Measurements from ENCODE around the gene SPIRE1. TPM values are rescaled to one million over a fixed set of nuclear protein-coding genes. Genes with fewer than 3 reads are reported as not detected.

Gene SPIRE1
- total RNA-seq (10 to 100 TPM; 46.9 to 61.3 TPM), polyA plus RNA-seq (ENCODE audit: insufficient read length in 2 of 2) (10 to 100 TPM; 51.3 to 64.2 TPM)
- long read RNA-seq, donor 1, full-length matches to known transcripts = 9 of 9 reads
- long read RNA-seq, donor 1, partial matches to known transcripts = 0 of 9 reads
- long read RNA-seq, donor 1, other reads (novel, unspliced or antisense) = 0 of 9 reads
- long read RNA-seq, donor 2, full-length matches to known transcripts = 3 of 3 reads
- long read RNA-seq, donor 2, partial matches to known transcripts = 0 of 3 reads
- long read RNA-seq, donor 2, other reads (novel, unspliced or antisense) = 0 of 3 reads
- long read RNA-seq, donor 3, partial matches to known transcripts = 32 of 52 reads
- long read RNA-seq, donor 3, other reads (novel, unspliced or antisense) = 20 of 52 reads
- long read RNA-seq, donor 4 = 0 reads

DNA sequence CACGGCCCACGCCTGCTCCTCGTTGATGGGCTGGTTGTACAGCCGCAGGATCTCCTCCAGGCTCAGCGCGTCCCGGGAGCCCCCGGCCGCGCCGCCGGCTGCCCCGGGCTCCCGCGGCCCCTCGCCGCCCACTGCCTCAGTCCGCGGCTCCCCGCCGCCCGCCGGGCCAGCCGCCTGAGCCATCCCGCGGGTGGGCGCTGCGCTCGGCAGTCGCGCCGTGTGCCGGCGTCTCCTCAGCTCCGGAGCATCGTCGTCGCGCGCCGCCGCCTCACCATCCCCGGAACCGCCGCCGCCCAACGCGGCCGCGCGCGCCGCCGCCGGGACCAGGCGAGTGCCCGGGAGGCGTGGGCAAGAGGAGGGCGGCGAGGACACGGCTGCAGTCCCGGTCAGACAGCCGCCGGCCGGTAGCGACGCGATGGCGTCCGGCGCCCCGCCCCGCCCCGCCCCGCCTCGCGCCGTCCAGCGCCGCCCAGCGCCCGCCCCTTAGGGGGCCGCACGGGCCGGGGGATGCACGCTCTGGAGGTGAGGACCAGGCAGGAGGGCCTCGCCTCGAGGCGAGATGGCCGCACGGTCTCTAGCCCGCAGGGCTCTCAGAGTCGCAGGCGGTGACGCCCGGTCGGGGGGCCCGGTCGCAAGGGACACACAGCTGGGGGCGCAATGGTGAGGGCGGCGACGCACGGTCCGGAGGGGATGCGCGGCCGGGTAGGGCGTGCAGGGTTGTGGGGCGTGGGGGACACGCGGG is at the start of gene SPIRE1:
Gene SPIRE1, minus strand, starts transcription at position 424 of the 742 bp plus-strand sequence. Its CDS starts 241 bp downstream, at position 183.
- Histone ChIP-seq H3K4me1 (ENCODE audit: control insufficient read depth, insufficient read depth, low read length) (peaks cover 17% of the 10 kb centered on the region), H3K36me3 (ENCODE audit: control insufficient read depth, insufficient read depth, low read length) (peaks cover 4% of the 10 kb centered on the region), H3K9me3 (ENCODE audit: control insufficient read depth, insufficient read depth, low read length) (no peaks in the 10 kb centered on the region), H3K4me3 (ENCODE audit: low read depth, low read length) (peak within 1 kb of the TSS; percentile 58), H3K27me3 (ENCODE audit: control insufficient read depth, insufficient read depth, low read length) (no peaks in the 10 kb centered on the region), H3K27ac (ENCODE audit: low read depth, low read length) (peak within 1 kb of the TSS; percentile 65)
- under 1% methylated on average over 112 of the region's 112 CpGs for WGBS (ENCODE audit: insufficient coverage)
- DNase-seq (ENCODE audit: low read depth in 4 of 6, low spot score in 6 of 6) = peak in 4 of 6 donors; percentile 53 to 88 (median 75)

GRCh38 chr18:12703664-12704063 is 45.8 kb upstream of the SPIRE1 start:
- 0% methylated on average over 2 of the region's 2 CpGs for WGBS (ENCODE audit: insufficient coverage)
- peak in 3 of 6 donors; percentile 5 to 41 (median 19) for DNase-seq (ENCODE audit: low read depth in 4 of 6, low spot score in 6 of 6)

GRCh38 chr18:12703096-12703567 is 45.2 kb upstream of the SPIRE1 start:
- no peaks in the 10 kb centered on the region for H3K27me3 ChIP-seq (ENCODE audit: control insufficient read depth, insufficient read depth, low read length)
- no peaks in the 10 kb centered on the region for H3K9me3 ChIP-seq (ENCODE audit: control insufficient read depth, insufficient read depth, low read length)
- H3K36me3 ChIP-seq (ENCODE audit: control insufficient read depth, insufficient read depth, low read length) = peaks cover 7% of the 10 kb centered on the region
- peaks cover 10% of the 10 kb centered on the region for H3K4me1 ChIP-seq (ENCODE audit: control insufficient read depth, insufficient read depth, low read length)
- H3K4me3 ChIP-seq (ENCODE audit: low read depth, low read length) = peak overlapping the region; percentile 96
- H3K27ac ChIP-seq (ENCODE audit: low read depth, low read length) = peak overlapping the region; percentile 95
- DNase-seq (ENCODE audit: low read depth in 4 of 6, low spot score in 6 of 6) = no peak
- WGBS (ENCODE audit: insufficient coverage) = 0% methylated on average over 22 of the region's 28 CpGs

More at GRCh38 chr18:12703664-12704063, 45.8 kb upstream of the SPIRE1 start:
- peak overlapping the region; percentile 96 for H3K4me3 ChIP-seq (ENCODE audit: low read depth, low read length)
- H3K9me3 ChIP-seq (ENCODE audit: control insufficient read depth, insufficient read depth, low read length) = no peaks in the 10 kb centered on the region
- peaks cover 12% of the 10 kb centered on the region for H3K36me3 ChIP-seq (ENCODE audit: control insufficient read depth, insufficient read depth, low read length)
- no peaks in the 10 kb centered on the region for H3K27me3 ChIP-seq (ENCODE audit: control insufficient read depth, insufficient read depth, low read length)
- no peak overlapping the region for H3K27ac ChIP-seq (ENCODE audit: low read depth, low read length)
- peaks cover 10% of the 10 kb centered on the region for H3K4me1 ChIP-seq (ENCODE audit: control insufficient read depth, insufficient read depth, low read length)

DNA sequence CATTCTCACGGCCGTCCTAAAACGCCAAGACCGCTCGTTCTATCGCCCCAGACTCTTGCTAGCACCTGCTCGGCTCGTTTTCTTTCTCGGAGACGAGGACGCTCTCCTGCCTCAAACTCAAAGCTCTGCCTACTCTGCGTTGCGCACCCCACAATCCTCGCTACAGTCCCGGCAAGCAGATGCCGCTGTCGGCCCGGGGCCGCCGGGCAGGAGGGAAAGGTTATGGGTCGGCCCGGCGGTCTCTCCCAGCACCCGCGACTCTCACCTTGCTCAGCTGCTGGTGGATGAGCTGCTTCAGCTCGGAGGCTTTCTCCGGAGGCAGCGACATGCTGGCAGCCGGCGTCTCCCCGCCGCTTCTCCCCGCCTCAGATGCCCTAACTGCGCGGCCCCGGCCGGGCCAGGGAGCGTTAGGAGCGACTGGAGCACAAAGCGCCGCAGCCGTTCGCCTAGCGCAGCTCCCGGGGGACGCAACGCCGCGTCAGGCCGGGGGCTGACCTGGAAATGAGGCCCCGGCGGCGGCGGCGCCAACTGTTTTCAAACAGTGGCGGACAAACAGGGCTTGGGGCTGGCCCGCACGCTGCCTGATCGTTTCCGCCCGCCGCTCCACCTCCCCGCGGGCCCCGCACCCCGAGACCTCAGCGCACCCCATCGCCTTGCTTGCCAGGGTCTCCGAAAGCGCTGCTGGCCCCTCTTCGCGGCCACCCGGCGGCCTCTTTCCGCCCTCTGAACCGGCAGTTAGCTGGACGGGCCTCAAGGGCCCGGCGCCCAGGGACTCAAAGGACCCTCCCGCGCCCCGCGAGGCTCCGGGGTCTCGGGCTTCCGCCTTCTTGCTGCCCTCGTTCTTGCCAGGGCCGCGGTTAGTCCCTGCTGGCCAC is 44.6 kb upstream of the SPIRE1 start, which contains the start of the genes CEP76 and PSMG2:
Gene CEP76, minus strand, starts transcription at position 503 of the 875 bp plus-strand sequence. Its CDS starts 175 bp downstream, at position 328.
Gene PSMG2, plus strand, starts transcription at position 822 of the 875 bp plus-strand sequence. CDS start 66 bp downstream, outside the sequence.
- H3K4me3 ChIP-seq (ENCODE audit: low read depth, low read length) = peak within 1 kb of the TSS; percentile 96

GRCh38 chr18:12701161-12701560 is 43.3 kb upstream of the SPIRE1 start:
- Histone ChIP-seq H3K4me1 (ENCODE audit: control insufficient read depth, insufficient read depth, low read length) (peaks cover 10% of the 10 kb centered on the region), H3K9me3 (ENCODE audit: control insufficient read depth, insufficient read depth, low read length) (no peaks in the 10 kb centered on the region), H3K27ac (ENCODE audit: low read depth, low read length) (no peak overlapping the region), H3K4me3 (ENCODE audit: low read depth, low read length) (no peak overlapping the region), H3K36me3 (ENCODE audit: control insufficient read depth, insufficient read depth, low read length) (no peaks in the 10 kb centered on the region), H3K27me3 (ENCODE audit: control insufficient read depth, insufficient read depth, low read length) (no peaks in the 10 kb centered on the region)
- WGBS (ENCODE audit: insufficient coverage) = no CpG with 5 or more reads among the region's 3 CpGs
- no peak for DNase-seq (ENCODE audit: low read depth in 4 of 6, low spot score in 6 of 6)

More for the DNA sequence above, 44.6 kb upstream of the SPIRE1 start, which contains the start of the genes CEP76 and PSMG2:
- peaks cover 10% of the 10 kb centered on the region for H3K4me1 ChIP-seq (ENCODE audit: control insufficient read depth, insufficient read depth, low read length)
- peak; percentile 71 to 96 (median 80) for DNase-seq (ENCODE audit: low read depth in 4 of 6, low spot score in 6 of 6)
- H3K9me3 ChIP-seq (ENCODE audit: control insufficient read depth, insufficient read depth, low read length) = no peaks in the 10 kb centered on the region
- H3K27me3 ChIP-seq (ENCODE audit: control insufficient read depth, insufficient read depth, low read length) = no peaks in the 10 kb centered on the region
- WGBS (ENCODE audit: insufficient coverage) = under 1% methylated on average over 88 of the region's 89 CpGs
- H3K27ac ChIP-seq (ENCODE audit: low read depth, low read length) = peak within 1 kb of the TSS; percentile 95
- H3K36me3 ChIP-seq (ENCODE audit: control insufficient read depth, insufficient read depth, low read length) = peaks cover 3% of the 10 kb centered on the region

- Histone ChIP-seq H3K27me3 (ENCODE audit: control insufficient read depth, insufficient read depth, low read length) (no peaks in the 10 kb centered on the region), H3K4me3 (ENCODE audit: low read depth, low read length) (no peak overlapping the region), H3K36me3 (ENCODE audit: control insufficient read depth, insufficient read depth, low read length) (peaks cover under 1% of the 10 kb centered on the region), H3K9me3 (ENCODE audit: control insufficient read depth, insufficient read depth, low read length) (no peaks in the 10 kb centered on the region), H3K27ac (ENCODE audit: low read depth, low read length) (no peak overlapping the region), H3K4me1 (ENCODE audit: control insufficient read depth, insufficient read depth, low read length) (peaks cover 10% of the 10 kb centered on the region)
- no CpG with 5 or more reads among the region's 2 CpGs for WGBS (ENCODE audit: insufficient coverage)
- DNase-seq (ENCODE audit: low read depth in 4 of 6, low spot score in 6 of 6) = no peak
Measured at GRCh38 chr18:12699747-12700146, 41.8 kb upstream of the SPIRE1 start.

GRCh38 chr18:12694032-12694431 is 36.1 kb upstream of the SPIRE1 start:
- WGBS (ENCODE audit: insufficient coverage) = 82% methylated on average over 2 of the region's 2 CpGs
- DNase-seq (ENCODE audit: low read depth in 4 of 6, low spot score in 6 of 6) = no peak
- Histone ChIP-seq H3K9me3 (ENCODE audit: control insufficient read depth, insufficient read depth, low read length) (no peaks in the 10 kb centered on the region), H3K27me3 (ENCODE audit: control insufficient read depth, insufficient read depth, low read length) (no peaks in the 10 kb centered on the region), H3K27ac (ENCODE audit: low read depth, low read length) (no peak overlapping the region), H3K4me1 (ENCODE audit: control insufficient read depth, insufficient read depth, low read length) (no peaks in the 10 kb centered on the region), H3K4me3 (ENCODE audit: low read depth, low read length) (no peak overlapping the region), H3K36me3 (ENCODE audit: control insufficient read depth, insufficient read depth, low read length) (peaks cover 21% of the 10 kb centered on the region)

DNA sequence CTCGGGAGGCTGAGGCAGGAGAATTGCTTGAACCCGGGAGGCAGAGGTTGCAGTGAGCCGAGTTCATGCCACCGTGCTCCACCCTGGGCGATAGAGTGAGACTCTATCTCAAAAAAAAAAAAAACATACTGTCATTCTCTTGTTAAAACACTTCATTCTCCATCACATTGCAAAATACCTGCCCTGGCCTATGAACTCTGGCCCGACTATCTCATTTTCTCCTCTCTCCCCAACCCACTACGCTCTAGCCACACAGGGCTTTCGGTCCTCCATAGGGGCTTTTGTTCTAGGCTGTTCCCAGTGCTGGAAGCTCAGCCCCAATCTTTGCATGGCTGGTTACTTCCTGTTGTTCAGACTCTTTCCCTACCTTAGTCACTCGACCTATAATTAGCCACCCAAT is 34.3 kb upstream of the SPIRE1 start:
- WGBS (ENCODE audit: insufficient coverage) = 92% methylated on average over 8 of the region's 9 CpGs
- no peak for DNase-seq (ENCODE audit: low read depth in 4 of 6, low spot score in 6 of 6)
- no peak overlapping the region for H3K27ac ChIP-seq (ENCODE audit: low read depth, low read length)
- H3K36me3 ChIP-seq (ENCODE audit: control insufficient read depth, insufficient read depth, low read length) = peaks cover 26% of the 10 kb centered on the region
- H3K4me3 ChIP-seq (ENCODE audit: low read depth, low read length) = no peak overlapping the region
- H3K9me3 ChIP-seq (ENCODE audit: control insufficient read depth, insufficient read depth, low read length) = no peaks in the 10 kb centered on the region
- H3K27me3 ChIP-seq (ENCODE audit: control insufficient read depth, insufficient read depth, low read length) = no peaks in the 10 kb centered on the region
- no peaks in the 10 kb centered on the region for H3K4me1 ChIP-seq (ENCODE audit: control insufficient read depth, insufficient read depth, low read length)

All from spinal cord (tissue), 10 donors.